Measurements from ENCODE around the gene RBM41.

DNA sequence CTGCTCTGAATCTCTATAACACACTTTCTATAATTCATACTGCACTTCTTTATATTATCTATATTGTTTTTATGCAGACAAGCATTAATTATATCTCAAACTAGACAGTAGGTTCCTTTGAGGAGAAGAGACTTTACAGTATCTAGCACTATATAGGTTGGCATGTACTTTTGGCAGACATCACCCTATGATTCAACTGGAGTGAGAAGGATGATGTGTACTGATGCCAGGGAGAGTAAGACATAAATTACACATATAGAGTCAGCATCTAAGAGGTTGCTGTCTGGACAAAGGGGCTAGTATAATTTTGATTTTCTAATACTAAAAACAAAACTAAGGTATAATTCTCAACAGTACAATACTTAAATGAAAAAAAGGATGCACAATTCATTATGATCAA, 5.1 kb upstream of the RBM41 start:
- TF ChIP-seq GLIS3 (CRISPR knock-in tag; IDR thresholded peaks at IDR 0.05) (no peak), ZFP30 (CRISPR knock-in tag; IDR thresholded peaks at IDR 0.05) (no peak), ARNTL (CRISPR knock-in tag; IDR thresholded peaks at IDR 0.05; ENCODE audit: borderline replicate concordance, low read depth) (no peak), OSR1 (CRISPR knock-in tag; IDR thresholded peaks at IDR 0.05) (no peak), RARB (CRISPR knock-in tag; IDR thresholded peaks at IDR 0.05) (no peak), ZC3H10 (CRISPR knock-in tag; IDR thresholded peaks at IDR 0.05) (no peak), ZNF565 (CRISPR knock-in tag; conservative IDR thresholded peaks at IDR 0.05; ENCODE audit: low read depth) (no peak), SNAI2 (CRISPR knock-in tag; IDR thresholded peaks at IDR 0.05) (no peak), ZFP3 (CRISPR knock-in tag; IDR thresholded peaks at IDR 0.05) (no peak)
- TF ChIP-seq, protein P1, sequence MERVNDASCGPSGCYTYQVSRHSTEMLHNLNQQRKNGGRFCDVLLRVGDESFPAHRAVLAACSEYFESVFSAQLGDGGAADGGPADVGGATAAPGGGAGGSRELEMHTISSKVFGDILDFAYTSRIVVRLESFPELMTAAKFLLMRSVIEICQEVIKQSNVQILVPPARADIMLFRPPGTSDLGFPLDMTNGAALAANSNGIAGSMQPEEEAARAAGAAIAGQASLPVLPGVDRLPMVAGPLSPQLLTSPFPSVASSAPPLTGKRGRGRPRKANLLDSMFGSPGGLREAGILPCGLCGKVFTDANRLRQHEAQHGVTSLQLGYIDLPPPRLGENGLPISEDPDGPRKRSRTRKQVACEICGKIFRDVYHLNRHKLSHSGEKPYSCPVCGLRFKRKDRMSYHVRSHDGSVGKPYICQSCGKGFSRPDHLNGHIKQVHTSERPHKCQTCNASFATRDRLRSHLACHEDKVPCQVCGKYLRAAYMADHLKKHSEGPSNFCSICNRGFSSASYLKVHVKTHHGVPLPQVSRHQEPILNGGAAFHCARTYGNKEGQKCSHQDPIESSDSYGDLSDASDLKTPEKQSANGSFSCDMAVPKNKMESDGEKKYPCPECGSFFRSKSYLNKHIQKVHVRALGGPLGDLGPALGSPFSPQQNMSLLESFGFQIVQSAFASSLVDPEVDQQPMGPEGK (CRISPR knock-in tag; IDR thresholded peaks at IDR 0.05; ENCODE audit: borderline replicate concordance) = no peak
